Activated B cell treated with CpG ODN at 0.5 μM for 24 hours (primary cell): ENCODE results near the gene PRKCQ. TPM values are rescaled to one million over a fixed set of nuclear protein-coding genes. Genes with fewer than 3 reads are reported as not detected.

Experiments
- ATAC-seq: fragments of 200-7000 bp; cut with Tn5 transposase; one replicate; pipeline ENCODE4 v1.10.0; 2021; ENCODE audit warnings: low read depth, mild to moderate bottlenecking, moderate library complexity
- CTCF ChIA-PET: fragments of 350-600 bp; sonication (Branson Sonifier 250); formaldehyde crosslinking; loops from one replicate; lab custom pipeline; 2021; ENCODE audit warnings: antibody characterized with exemption; lab: Charles Lee
- POLR2A ChIA-PET: fragments of 350-600 bp; sonication (Branson Sonifier 250); formaldehyde crosslinking; loops from one replicate; lab custom pipeline; 2021; ENCODE audit warnings: antibody characterized with exemption; lab: Charles Lee
- DNase-seq: peaks from one replicate; pipeline ENCODE4 v3.0.0; 2022
- H3K27ac Mint-ChIP-seq: one replicate; pipeline ENCODE4 v1.8.0; 2020; ENCODE audit warnings: mixed read lengths
- H3K27me3 Mint-ChIP-seq: one replicate; pipeline ENCODE4 v1.8.0; 2021; ENCODE audit warnings: mixed read lengths
- H3K36me3 Mint-ChIP-seq: one replicate; pipeline ENCODE4 v1.8.0; 2021; ENCODE audit warnings: low read depth, mixed read lengths
- H3K4me1 Mint-ChIP-seq: one replicate; pipeline ENCODE4 v1.8.0; 2021; ENCODE audit warnings: mixed read lengths
- H3K4me3 Mint-ChIP-seq: one replicate; pipeline ENCODE4 v1.8.0; 2020; ENCODE audit warnings: mild to moderate bottlenecking, mixed read lengths
- H3K9me3 Mint-ChIP-seq: one replicate; pipeline ENCODE4 v1.8.0; 2020; ENCODE audit warnings: mixed read lengths
- intact Hi-C: fragments of 100-400 bp; cut with micrococcal nuclease; formaldehyde crosslinking; loops from one replicate; pipeline ENCODE4 v1.15.1; 2024
- total RNA-seq: library from RNA; stranded (reverse); gene quantifications from 2 replicates; pipeline ENCODE4 v1.2.3, GENCODE V29; 2022
- TF ChIP-seq, protein P1 (sequence below): fragments of 200-600 bp; IDR thresholded peaks from one replicate; pipeline ENCODE4 v1.8.0; 2022; ENCODE audit warnings: antibody characterized with exemption, mild to moderate bottlenecking

PRKCQ gene
- total RNA-seq, 1 donor from 2014 or later: 0.11 TPM

DNA sequence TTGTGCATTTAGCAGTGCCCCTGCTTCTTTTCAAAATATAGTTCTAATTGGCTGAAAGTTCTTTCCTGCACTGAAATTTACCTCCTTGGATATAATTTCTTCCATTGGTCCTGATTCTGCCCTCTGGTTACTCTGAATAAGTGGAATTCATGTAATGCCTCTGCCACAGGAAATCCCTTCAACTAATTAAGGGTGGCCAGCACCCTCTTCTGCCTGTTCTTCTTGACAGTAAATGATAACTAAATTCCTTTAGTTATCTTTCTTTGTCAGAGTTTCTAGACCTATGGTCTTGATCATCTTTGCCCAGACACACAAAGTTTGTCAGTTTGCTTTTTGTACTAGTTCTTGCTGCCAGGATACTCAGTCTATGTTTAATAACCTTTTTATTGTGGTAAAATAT, 40.2 kb downstream of the PRKCQ start:
- TF ChIP-seq, protein P1, sequence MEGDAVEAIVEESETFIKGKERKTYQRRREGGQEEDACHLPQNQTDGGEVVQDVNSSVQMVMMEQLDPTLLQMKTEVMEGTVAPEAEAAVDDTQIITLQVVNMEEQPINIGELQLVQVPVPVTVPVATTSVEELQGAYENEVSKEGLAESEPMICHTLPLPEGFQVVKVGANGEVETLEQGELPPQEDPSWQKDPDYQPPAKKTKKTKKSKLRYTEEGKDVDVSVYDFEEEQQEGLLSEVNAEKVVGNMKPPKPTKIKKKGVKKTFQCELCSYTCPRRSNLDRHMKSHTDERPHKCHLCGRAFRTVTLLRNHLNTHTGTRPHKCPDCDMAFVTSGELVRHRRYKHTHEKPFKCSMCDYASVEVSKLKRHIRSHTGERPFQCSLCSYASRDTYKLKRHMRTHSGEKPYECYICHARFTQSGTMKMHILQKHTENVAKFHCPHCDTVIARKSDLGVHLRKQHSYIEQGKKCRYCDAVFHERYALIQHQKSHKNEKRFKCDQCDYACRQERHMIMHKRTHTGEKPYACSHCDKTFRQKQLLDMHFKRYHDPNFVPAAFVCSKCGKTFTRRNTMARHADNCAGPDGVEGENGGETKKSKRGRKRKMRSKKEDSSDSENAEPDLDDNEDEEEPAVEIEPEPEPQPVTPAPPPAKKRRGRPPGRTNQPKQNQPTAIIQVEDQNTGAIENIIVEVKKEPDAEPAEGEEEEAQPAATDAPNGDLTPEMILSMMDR: no peak
- intact Hi-C loops: no loop called here
- ATAC-seq (no peak), DNase-seq (no peak)
- H3K4me1 Mint-ChIP-seq: peaks cover 7% of the 10 kb centered on the region
- POLR2A ChIA-PET: no interaction called here
- CTCF ChIA-PET: no interaction called here
- H3K27me3 Mint-ChIP-seq: peaks cover 4% of the 10 kb centered on the region
- H3K27ac Mint-ChIP-seq: no peak overlapping the region
- no peak overlapping the region for H3K4me3 Mint-ChIP-seq
- no peaks in the 10 kb centered on the region for H3K36me3 Mint-ChIP-seq
- H3K9me3 Mint-ChIP-seq: peaks cover 3% of the 10 kb centered on the region

DNA sequence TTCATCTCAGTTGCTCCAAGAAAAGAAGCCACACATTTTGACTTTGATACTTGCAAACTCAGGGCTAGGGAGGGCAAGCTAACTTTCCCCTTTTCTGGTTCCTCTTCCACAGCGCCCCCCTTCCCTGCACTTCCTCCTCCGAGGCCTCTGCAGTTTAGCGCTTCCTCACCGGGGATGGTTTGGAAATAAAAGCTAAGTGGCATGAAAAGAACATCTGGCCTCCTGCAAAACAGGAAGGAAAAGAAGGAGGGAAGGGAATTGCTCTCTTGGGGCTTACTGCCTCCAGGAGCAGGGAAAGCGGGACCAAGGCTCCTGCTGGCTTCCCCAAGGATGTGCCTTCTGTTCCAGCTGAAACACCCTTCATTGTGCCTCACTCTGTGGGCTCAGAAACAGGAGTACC, 42.3 kb downstream of the PRKCQ start:
- DNase-seq (no peak), ATAC-seq (no peak)
- no peaks in the 10 kb centered on the region for H3K4me1 Mint-ChIP-seq
- ChIA-PET POLR2A (no interaction called here), CTCF (no interaction called here)
- intact Hi-C loops: no loop called here
- TF ChIP-seq, protein P1: no peak
- peaks cover 4% of the 10 kb centered on the region for H3K27me3 Mint-ChIP-seq
- no peak overlapping the region for H3K27ac Mint-ChIP-seq
- peaks cover 3% of the 10 kb centered on the region for H3K9me3 Mint-ChIP-seq
- H3K36me3 Mint-ChIP-seq: no peaks in the 10 kb centered on the region
- no peak overlapping the region for H3K4me3 Mint-ChIP-seq

DNA sequence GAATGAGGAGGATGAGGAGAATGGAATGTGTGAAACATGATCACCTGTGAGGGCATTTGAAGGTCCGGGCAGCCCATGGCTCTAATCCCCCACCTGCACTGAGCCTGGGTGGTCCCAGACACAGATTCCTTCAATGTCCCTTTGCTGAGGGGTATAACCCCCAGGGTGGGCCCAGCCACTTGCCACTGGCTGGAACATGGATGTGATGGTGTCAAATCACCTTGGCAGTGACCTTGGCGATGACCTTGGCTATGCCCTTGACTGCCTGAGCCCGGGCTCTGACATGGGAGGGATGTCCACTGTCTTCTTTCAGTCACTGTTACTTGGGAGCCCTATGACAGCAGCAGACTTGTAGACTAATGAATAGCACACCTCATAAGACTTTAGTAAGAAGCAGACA, 44.0 kb downstream of the PRKCQ start:
- peaks cover 3% of the 10 kb centered on the region for H3K9me3 Mint-ChIP-seq
- DNase-seq (no peak), ATAC-seq (no peak)
- POLR2A ChIA-PET: no interaction called here
- no peaks in the 10 kb centered on the region for H3K36me3 Mint-ChIP-seq
- TF ChIP-seq, protein P1: no peak
- H3K27ac Mint-ChIP-seq: no peak overlapping the region
- H3K4me1 Mint-ChIP-seq: no peaks in the 10 kb centered on the region
- H3K4me3 Mint-ChIP-seq: no peak overlapping the region
- peaks cover 4% of the 10 kb centered on the region for H3K27me3 Mint-ChIP-seq
- CTCF ChIA-PET: no interaction called here
- intact Hi-C loops: no loop called here

DNA sequence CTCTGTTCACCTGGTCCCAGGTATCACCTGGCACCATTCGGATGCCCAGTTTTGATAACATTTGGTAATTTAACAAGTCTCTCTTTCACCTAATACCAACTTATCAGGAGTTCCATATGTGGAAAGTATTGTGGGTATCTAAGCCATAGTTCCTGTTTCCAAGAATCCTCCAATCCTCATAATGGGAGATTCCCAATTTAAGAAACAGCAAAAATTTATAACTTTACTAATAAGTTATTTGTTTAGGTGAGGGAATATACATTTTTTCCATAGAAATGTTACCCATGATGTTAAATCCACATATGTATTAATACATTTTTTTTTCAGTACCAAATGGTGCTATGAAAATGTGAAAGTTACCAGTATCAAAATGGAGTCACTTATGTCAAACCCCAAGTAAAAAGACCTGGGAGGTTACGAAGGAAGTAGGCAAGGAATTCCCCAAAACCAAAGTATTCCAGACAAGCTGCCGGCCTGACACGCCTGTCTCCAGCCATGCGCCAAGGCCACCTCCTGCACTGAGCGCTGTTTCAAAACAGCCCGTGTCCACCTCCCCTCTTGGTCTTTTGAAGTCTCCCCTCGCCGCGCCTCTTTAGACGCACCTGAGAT, 44.8 kb downstream of the PRKCQ start:
- ChIA-PET CTCF (no interaction called here), POLR2A (no interaction called here)
- Mint-ChIP-seq H3K27me3 (peaks cover 4% of the 10 kb centered on the region), H3K4me1 (no peaks in the 10 kb centered on the region), H3K27ac (no peak overlapping the region), H3K4me3 (no peak overlapping the region), H3K9me3 (peaks cover 3% of the 10 kb centered on the region), H3K36me3 (no peaks in the 10 kb centered on the region)
- intact Hi-C loops: no loop called here
- TF ChIP-seq, protein P1: no peak
- no peak for ATAC-seq
- DNase-seq: no peak

DNA sequence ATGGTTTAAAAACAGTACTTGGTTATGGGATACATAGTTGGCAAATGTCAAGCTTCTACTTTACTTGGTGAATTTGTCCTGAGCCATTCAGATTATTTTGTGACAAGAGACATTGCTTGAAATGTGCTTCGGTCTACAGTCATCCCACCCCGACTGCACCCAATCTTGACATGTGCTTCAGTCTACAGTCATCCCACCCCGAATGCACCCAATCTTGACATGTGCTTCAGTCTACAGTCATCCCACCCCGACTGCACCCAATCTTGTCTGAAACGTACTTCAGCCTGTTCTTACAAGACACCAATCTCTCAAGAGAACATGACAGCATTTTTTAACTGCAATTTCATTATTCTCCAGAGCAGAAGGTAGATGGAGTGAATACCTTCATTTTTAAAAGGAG, 47.8 kb downstream of the PRKCQ start:
- Mint-ChIP-seq H3K9me3 (no peaks in the 10 kb centered on the region), H3K36me3 (no peaks in the 10 kb centered on the region), H3K4me3 (no peak overlapping the region), H3K27ac (no peak overlapping the region), H3K27me3 (no peaks in the 10 kb centered on the region), H3K4me1 (no peaks in the 10 kb centered on the region)
- ChIA-PET CTCF (no interaction called here), POLR2A (no interaction called here)
- TF ChIP-seq, protein P1: no peak
- no peak for ATAC-seq
- intact Hi-C loops: no loop called here
- no peak for DNase-seq
